Vagina (tissue), 2 donors: ENCODE measurements around the gene ACTN4. TPM values are rescaled to one million over a fixed set of nuclear protein-coding genes. Genes with fewer than 3 reads are reported as not detected.

Source experiments
- DNase-seq, 2 donors: peaks; one replicate each; pipeline ENCODE4 v3.0.0-alpha.2; 2017; ENCODE audit errors: extremely low spot score in 2 of 2
- H3K27ac ChIP-seq: fragments of 200-600 bp; sonication (generic); one replicate; pipeline ENCODE4 v1.5.1; 2019
- H3K27me3 ChIP-seq: fragments of 200-600 bp; sonication (generic); one replicate; pipeline ENCODE4 v1.5.1; 2019
- H3K36me3 ChIP-seq, 2 donors: fragments of 200-600 bp; sonication (generic); one replicate each; pipeline ENCODE4 v1.5.1; 2017 to 2019
- H3K4me1 ChIP-seq: fragments of 200-600 bp; sonication (generic); one replicate; pipeline ENCODE4 v1.5.1; 2019
- H3K4me3 ChIP-seq, 2 donors: fragments of 200-600 bp; sonication (generic); 1 replicate in 1 of 2; 2 replicates in 1 of 2; pipeline ENCODE4 v1.5.1; 2016 to 2019
- H3K9me3 ChIP-seq: fragments of 200-600 bp; sonication (generic); one replicate; pipeline ENCODE4 v1.5.1; 2019
- CTCF ChIP-seq, 3 experiments: fragments of 450-650 bp in 2 of 3; fragments of 200-600 bp in 1 of 3; sonication (generic) in 1 of 3; IDR thresholded peaks; one replicate each; pipeline ENCODE4 v1.5.1; 2017 to 2019; ENCODE audit warnings: antibody characterized with exemption in 3 of 3, mild to moderate bottlenecking in 2 of 3, moderate library complexity in 2 of 3
- POLR2A ChIP-seq, 2 donors: fragments of 450-650 bp; IDR thresholded peaks; one replicate each; pipeline ENCODE4 v1.6.1; 2017; ENCODE audit warnings: antibody characterized with exemption in 2 of 2, mild to moderate bottlenecking in 2 of 2, moderate library complexity in 2 of 2
- POLR2AphosphoS5 ChIP-seq, 2 donors: sonication (generic); formaldehyde crosslinking; IDR thresholded peaks; one replicate each; pipeline ENCODE4 v1.9.0; 2017; ENCODE audit warnings: antibody characterized with exemption in 2 of 2, mild to moderate bottlenecking in 2 of 2, low read depth in 1 of 2; ENCODE audit not compliant: insufficient read depth in 1 of 2
- intact Hi-C: fragments of 100-400 bp; cut with DNase I; formaldehyde crosslinking; loops from one replicate; pipeline ENCODE4 v1.15.1; 2023
- total RNA-seq: library from RNA; depleted of rRNA; stranded (reverse); fragments of >200 nt; gene quantifications from one replicate; pipeline ENCODE4 v1.2.3, GENCODE V29; 2016

ACTN4 gene
- total RNA-seq, 1 donor from 2014 or later: 513 TPM

GRCh38 chr19:38709119-38709518 is 61.7 kb downstream of the ACTN4 start:
- Histone ChIP-seq H3K27ac (peak overlapping the region; percentile 49), H3K36me3 (peaks cover 2 to 77% of the 10 kb centered on the region in 2 donors), H3K27me3 (no peaks in the 10 kb centered on the region), H3K4me1 (peaks cover 67% of the 10 kb centered on the region), H3K4me3 (no peak overlapping the region), H3K9me3 (no peaks in the 10 kb centered on the region)
- no peak for DNase-seq
- intact Hi-C loops: no loop called here
- no peak for TF ChIP-seq CTCF (IDR thresholded peaks at IDR 0.05)

GRCh38 chr19:38709671-38710415 is 62.4 kb downstream of the ACTN4 start:
- peak overlapping the region; percentile 49 for H3K27ac ChIP-seq
- H3K4me3 ChIP-seq: no peak overlapping the region
- DNase-seq: no peak
- H3K36me3 ChIP-seq: peaks cover 2 to 77% of the 10 kb centered on the region in 2 donors
- no peaks in the 10 kb centered on the region for H3K27me3 ChIP-seq
- H3K9me3 ChIP-seq: no peaks in the 10 kb centered on the region
- peaks cover 67% of the 10 kb centered on the region for H3K4me1 ChIP-seq
- intact Hi-C loops: no loop called here
- TF ChIP-seq POLR2AphosphoS5 (IDR thresholded peaks at IDR 0.05; ENCODE audit: insufficient read depth in 1 of 2, low read depth in 1 of 2): peak in 1 of 2 donors; percentile 17
- TF ChIP-seq POLR2A (IDR thresholded peaks at IDR 0.05): no peak

GRCh38 chr19:38710416-38710702 is 62.9 kb downstream of the ACTN4 start:
- Histone ChIP-seq H3K4me1 (peaks cover 67% of the 10 kb centered on the region), H3K4me3 (no peak overlapping the region), H3K27me3 (no peaks in the 10 kb centered on the region), H3K36me3 (peaks cover 2 to 77% of the 10 kb centered on the region in 2 donors), H3K9me3 (no peaks in the 10 kb centered on the region), H3K27ac (peak overlapping the region; percentile 49)
- TF ChIP-seq POLR2A (IDR thresholded peaks at IDR 0.05) (no peak), CTCF (IDR thresholded peaks at IDR 0.05) (no peak), POLR2AphosphoS5 (IDR thresholded peaks at IDR 0.05; ENCODE audit: insufficient read depth in 1 of 2, low read depth in 1 of 2) (no peak)
- no peak for DNase-seq
- intact Hi-C loops: no loop called here

GRCh38 chr19:38710928-38711725 is 63.7 kb downstream of the ACTN4 start:
- Histone ChIP-seq H3K4me3 (no peak overlapping the region), H3K9me3 (no peaks in the 10 kb centered on the region), H3K4me1 (peaks cover 67% of the 10 kb centered on the region), H3K36me3 (peaks cover 0 to 77% of the 10 kb centered on the region in 2 donors), H3K27me3 (no peaks in the 10 kb centered on the region), H3K27ac (peak overlapping the region; percentile 65)
- DNase-seq: no peak
- TF ChIP-seq POLR2AphosphoS5 (IDR thresholded peaks at IDR 0.05; ENCODE audit: insufficient read depth in 1 of 2, low read depth in 1 of 2): peak in 1 of 2 donors; percentile 31
- TF ChIP-seq CTCF (IDR thresholded peaks at IDR 0.05): no peak
- intact Hi-C loops: no loop called here

- Histone ChIP-seq H3K36me3 (peaks cover 0 to 76% of the 10 kb centered on the region in 2 donors), H3K4me1 (peaks cover 65% of the 10 kb centered on the region), H3K4me3 (no peak overlapping the region), H3K27ac (peak overlapping the region; percentile 65), H3K9me3 (no peaks in the 10 kb centered on the region), H3K27me3 (no peaks in the 10 kb centered on the region)
- TF ChIP-seq CTCF (IDR thresholded peaks at IDR 0.05) (no peak), POLR2AphosphoS5 (IDR thresholded peaks at IDR 0.05; ENCODE audit: insufficient read depth in 1 of 2, low read depth in 1 of 2) (peak; percentile 9 to 55), POLR2A (IDR thresholded peaks at IDR 0.05) (no peak)
- intact Hi-C loops: no loop called here
- DNase-seq: no peak
These were observed 64.3 kb downstream of the ACTN4 start for GRCh38 chr19:38711726-38712153.
